Measurements from ENCODE around the gene EIPR1.

EIPR1 gene

GRCh38 chr2:3322311-3322970 lies 55.2 kb downstream of the EIPR1 start:
- DNase-seq: no peak

GRCh38 chr2:3321825-3322224 lies 55.8 kb downstream of the EIPR1 start:
- no peak for DNase-seq

GRCh38 chr2:3320910-3321605 lies 56.6 kb downstream of the EIPR1 start:
- no peak for DNase-seq

GRCh38 chr2:3319745-3320566 lies 57.7 kb downstream of the EIPR1 start:
- DNase-seq: no peak

- no peak for DNase-seq
These were observed 58.5 kb downstream of the EIPR1 start for GRCh38 chr2:3319134-3319533.

GRCh38 chr2:3317871-3318590 lies 59.6 kb downstream of the EIPR1 start:
- no peak for DNase-seq

GRCh38 chr2:3317277-3317685 lies 60.3 kb downstream of the EIPR1 start:
- DNase-seq: no peak

- no peak for DNase-seq
These were observed 61.0 kb downstream of the EIPR1 start for GRCh38 chr2:3316456-3317276.

- DNase-seq: no peak
These were observed 63.0 kb downstream of the EIPR1 start for GRCh38 chr2:3314626-3315025.

- DNase-seq: no peak
These were observed 63.7 kb downstream of the EIPR1 start for GRCh38 chr2:3313781-3314375.

GRCh38 chr2:3312576-3313345 lies 64.9 kb downstream of the EIPR1 start:
- DNase-seq: peak in 1 of 5 experiments; percentile 45

- DNase-seq: no peak
These were observed 66.0 kb downstream of the EIPR1 start for GRCh38 chr2:3311601-3312000.

GRCh38 chr2:3309496-3310355 lies 67.9 kb downstream of the EIPR1 start:
- DNase-seq: no peak

- no peak for DNase-seq
These were observed 69.7 kb downstream of the EIPR1 start for GRCh38 chr2:3307901-3308300.

GRCh38 chr2:3307236-3307635 lies 70.4 kb downstream of the EIPR1 start:
- DNase-seq: no peak

- no peak for DNase-seq
These were observed 71.7 kb downstream of the EIPR1 start for GRCh38 chr2:3305952-3306351.

GRCh38 chr2:3305431-3305830 lies 72.2 kb downstream of the EIPR1 start:
- no peak for DNase-seq

GRCh38 chr2:3303583-3304406 lies 73.8 kb downstream of the EIPR1 start:
- peak; percentile 40 to 70 (median 53) for DNase-seq

Data from T-helper 2 cell (primary cell).